NCI-H187 (cell line): ENCODE results near the gene MOB3A.

ENCODE experiments used
- DNase-seq, 2 experiments: peaks; one replicate each; lab custom pipeline; 2025; lab: John Stamatoyannopoulos, UW

MOB3A gene

GRCh38 chr19:2123682-2124387 is 27.7 kb upstream of the MOB3A start:
- DNase-seq: no peak

DNA sequence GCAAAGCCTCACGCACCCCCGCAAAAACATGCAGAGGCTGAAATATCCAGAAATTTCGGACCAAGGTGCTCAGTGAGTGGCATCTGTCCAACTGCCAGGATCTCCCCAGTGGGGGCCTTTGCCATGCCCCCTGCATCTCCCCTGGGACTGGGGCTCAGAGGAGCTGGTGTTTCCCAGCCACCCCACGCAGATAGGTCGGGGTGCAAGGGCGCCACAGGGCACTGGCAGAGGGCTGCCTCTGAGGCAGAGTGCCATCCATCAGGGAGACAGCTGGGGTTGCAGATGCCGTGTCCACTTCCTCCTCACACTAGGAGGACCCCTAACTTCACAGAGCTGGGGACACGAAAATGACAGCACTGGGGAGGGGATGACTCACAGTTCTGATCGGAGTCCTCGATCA is 26.9 kb upstream of the MOB3A start:
- no peak for DNase-seq

- DNase-seq: no peak
These were observed 26.1 kb upstream of the MOB3A start for GRCh38 chr19:2122251-2122650.

DNA sequence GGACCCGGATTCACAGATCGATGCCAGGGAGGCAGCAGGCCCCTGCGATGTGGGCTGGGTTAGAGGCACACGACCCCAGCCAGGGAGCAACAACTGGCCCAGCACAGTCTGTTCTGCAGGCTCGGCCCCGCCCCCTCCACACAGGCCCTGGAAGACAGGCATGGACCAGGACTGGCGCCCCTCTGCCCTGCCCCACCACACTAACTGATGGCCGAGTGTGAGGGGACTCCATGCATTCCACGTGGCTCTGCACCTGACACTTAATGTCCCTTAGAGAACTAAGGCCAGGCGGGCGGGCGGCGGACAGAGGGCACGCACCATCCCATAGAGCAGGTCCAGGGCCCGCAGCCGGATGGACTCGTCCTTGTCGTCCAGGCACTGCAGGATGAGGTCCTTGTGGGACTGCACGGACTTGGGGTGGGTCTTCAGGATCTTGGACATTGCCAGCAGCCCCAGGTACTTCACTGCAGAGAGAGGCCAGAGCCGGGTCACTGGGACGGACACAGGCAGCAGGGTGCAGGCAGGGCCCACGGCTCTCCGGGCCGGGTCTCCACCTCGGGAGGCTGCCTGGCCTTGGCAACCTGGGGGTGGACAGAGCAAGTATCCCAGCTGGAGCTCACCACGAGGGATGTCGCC is 25.4 kb upstream of the MOB3A start:
- no peak for DNase-seq

DNA sequence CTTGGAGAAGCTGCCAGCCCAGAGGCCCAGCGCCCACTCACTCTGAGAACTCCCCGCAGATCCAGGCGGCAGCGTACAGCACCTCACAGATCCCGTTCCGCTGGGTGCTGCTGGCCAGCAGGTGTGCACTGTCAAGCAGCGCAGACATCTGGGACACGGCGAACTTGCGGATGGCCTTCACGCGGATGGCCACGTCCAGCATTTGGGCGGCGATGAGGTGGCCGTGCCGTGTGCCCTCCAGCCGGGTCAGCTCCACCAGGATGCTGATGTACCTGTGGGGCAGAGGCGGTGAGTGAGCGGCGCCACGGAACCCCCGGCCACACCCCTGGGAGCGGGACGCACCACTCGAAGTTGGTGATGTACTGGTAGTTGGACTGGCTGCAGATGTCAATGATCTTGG is 24.7 kb upstream of the MOB3A start:
- DNase-seq: no peak

DNA sequence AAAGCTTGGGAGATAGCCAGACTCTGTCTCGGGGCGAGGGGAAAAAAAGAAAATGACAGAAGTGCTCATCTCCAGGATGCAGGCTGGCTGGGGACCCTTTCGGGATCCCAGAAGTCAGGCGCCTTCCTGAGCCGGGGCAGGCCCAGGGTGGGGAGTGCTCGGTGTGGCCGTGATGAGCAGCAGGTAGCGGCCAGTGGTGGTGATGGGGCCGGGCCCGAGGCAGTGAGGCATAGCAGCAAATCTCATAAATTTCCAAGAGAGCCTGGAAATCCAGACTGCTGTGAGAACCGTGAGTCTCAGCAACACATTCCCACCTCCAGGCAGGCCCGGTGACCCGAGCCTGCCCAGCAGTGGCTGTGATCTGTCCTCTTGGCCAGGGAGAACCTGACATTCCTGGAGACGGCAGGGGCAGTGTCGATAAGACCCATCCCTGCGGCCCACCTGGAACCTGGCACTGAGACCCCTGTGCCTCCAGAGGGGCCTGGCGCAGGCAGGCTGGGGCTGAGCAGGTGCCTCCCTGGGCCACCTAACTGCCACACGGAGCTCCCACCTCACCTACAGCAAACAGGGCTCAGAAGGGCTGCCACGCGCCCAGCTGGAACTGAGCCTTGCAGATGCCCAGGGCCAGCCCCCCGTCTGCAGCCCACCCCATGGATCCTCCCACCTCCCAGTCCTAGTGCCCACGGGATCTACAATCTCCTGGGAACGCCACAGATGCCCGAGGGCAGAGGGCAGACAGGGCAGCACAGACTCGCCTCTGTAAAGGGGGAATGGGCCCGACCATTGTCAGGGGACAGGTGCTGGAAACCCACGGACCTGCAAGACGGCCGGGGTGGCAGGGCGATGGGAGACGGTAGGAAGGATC is 24.0 kb upstream of the MOB3A start:
- no peak for DNase-seq

GRCh38 chr19:2118438-2118837 is 22.3 kb upstream of the MOB3A start:
- no peak for DNase-seq

GRCh38 chr19:2117215-2117960 is 21.3 kb upstream of the MOB3A start:
- no peak for DNase-seq

GRCh38 chr19:2116507-2116906 is 20.4 kb upstream of the MOB3A start:
- no peak for DNase-seq

GRCh38 chr19:2115911-2116426 is 19.8 kb upstream of the MOB3A start:
- no peak for DNase-seq

DNA sequence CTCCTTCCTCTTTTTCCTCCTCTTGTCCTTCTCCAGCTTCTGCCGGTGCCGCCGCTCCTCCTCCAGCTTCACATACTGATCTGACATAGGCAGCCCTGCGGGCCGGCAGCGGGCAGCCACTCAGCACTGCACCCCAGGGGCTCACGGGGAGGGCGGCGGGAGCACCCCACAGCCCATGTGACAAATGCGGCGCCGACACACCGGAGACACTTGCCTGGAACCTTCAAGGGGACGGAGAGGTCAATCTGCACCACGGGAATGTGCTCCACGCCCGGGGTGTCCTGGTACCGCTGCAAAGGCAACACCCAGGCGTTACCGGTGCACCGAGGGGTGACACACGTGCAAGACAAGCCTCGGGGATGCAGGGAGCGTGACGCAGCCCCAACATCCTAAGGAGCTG is 19.2 kb upstream of the MOB3A start:
- DNase-seq: no peak

DNA sequence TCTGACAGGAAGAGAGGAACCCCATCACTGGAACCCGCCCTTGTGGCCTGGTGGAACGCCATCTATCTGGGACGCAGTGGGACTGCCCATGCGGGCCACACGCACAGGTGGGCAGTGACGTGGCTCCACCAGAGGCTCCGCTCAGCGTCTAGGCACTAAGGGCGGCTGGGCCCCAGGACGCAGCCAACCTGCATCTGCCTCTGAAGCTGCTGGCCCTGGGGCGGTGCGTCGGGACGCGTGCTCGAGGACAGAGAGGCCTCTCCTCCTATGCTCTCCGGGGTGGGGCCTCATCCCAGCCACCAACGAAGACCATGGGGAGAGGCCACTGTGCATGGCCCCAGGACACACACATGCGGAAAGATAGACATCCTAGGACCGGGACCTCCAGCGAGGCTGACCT is 18.7 kb upstream of the MOB3A start:
- no peak for DNase-seq

- no peak for DNase-seq
These were observed 18.1 kb upstream of the MOB3A start for GRCh38 chr19:2114218-2114617.

DNA sequence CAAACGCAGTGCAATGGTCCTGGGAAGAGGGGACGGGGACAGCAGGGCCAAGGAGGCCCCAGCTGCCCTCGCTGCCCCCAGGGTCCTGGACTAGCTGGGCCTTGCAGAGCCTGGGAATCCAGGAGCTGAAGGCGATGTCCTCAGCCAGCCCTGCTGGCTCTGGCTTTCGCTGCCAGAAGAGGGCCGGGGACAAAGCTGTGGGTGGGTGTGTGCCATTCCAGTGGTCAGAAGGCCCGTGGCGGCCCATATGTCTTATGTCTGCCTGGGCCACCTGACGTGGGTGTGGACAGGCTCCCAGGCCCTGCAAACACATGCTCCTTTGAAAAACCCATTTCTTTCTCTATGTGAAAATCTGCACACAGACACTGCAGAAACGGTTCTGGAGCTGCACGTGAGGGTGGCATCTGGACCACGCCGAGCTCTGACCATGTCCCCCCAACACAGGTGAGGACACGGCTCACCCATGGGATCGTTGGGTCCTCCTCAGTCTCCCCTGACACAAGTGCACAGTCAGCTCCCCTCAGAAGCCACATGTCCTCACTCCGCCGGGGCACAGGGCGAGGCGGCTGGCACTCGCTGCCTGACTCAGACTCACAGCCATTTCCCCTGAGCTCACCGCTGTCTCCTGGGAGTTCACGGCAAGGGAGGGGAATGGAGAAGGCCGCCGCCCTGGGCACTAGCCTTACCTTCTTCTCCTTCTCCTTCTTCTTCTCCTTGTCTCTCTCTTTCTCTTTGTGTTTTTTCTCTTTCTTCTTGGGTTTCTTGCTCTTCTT is 17.5 kb upstream of the MOB3A start:
- DNase-seq: no peak

DNA sequence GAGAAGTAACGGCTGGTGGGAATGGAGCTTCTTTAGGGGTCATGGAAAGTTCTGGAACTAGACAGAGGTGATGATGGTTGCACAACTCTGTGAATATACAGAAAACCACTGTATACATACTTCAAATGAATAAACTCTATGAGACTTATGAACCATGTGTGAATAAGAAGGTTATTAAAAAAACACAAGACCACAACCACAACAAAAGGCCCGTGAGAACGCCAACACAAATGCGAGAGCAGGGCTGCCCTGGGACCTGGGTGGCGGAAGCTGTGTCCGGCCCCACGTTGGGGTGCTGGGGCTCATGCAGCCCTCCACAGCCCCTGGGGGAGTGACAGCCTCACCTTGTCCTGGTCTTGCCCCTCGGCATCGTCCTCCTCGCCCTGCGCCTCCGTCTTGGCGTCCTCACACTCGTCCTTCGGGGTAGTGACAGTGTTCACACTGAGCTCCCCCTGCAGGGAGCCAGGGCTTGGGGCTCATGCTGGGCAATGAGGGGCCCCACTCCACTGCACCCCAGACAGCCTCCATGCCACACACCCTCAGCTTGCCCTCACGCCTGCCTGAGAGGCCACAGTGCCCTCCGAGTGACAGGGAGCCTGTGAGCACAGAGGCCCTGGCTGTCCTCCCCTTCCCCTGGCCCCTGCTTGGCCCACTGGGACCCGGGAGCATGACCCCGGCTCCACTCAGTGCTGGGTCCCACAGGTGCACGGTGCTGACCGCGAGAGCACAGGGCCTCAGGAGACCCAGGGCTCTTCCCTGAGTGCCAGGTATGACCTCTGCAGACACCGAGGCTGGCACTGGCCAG is 16.6 kb upstream of the MOB3A start:
- DNase-seq: no peak

- no peak for DNase-seq
These were observed 15.8 kb upstream of the MOB3A start for GRCh38 chr19:2111886-2112285.

DNA sequence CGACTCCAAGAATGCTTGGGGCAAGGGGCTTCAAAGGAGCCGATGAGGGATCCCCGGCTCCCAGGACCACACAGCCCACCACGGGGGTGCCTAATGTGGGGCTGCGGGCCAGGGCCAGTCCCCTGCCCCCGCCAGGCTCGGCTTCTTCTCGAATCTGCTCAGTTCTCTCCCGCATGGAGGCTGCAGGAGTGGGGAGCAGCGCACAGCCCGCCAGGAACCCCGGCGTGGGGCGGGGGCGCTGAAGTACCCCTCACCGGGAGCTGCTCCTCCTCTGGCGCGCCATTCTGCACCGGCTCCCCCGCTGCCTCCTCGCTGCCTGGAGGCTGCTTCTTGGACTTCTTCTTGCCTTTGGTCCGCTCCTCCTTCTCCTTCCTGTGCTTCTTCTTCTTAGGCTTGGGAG is 15.3 kb upstream of the MOB3A start:
- no peak for DNase-seq

DNA sequence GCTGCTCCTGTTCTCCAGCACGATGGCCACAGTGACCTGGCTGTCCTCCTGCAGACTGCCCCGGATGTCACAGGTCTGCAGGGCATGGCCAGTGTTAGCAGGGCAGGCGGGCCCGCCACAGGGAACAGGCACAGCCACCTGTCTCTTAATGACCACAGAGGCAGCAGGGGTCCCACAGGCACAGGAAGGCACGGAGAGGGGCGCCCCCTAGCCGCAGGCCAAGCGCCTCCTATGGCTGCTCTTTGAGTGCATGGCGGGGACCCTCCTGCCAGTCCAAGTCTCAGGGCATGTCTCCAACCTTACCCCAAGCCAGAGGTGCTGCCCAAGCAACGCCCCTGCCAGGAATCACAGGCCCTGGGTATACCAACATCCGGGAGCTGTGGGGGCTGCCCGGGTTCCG is 14.7 kb upstream of the MOB3A start:
- no peak for DNase-seq

DNA sequence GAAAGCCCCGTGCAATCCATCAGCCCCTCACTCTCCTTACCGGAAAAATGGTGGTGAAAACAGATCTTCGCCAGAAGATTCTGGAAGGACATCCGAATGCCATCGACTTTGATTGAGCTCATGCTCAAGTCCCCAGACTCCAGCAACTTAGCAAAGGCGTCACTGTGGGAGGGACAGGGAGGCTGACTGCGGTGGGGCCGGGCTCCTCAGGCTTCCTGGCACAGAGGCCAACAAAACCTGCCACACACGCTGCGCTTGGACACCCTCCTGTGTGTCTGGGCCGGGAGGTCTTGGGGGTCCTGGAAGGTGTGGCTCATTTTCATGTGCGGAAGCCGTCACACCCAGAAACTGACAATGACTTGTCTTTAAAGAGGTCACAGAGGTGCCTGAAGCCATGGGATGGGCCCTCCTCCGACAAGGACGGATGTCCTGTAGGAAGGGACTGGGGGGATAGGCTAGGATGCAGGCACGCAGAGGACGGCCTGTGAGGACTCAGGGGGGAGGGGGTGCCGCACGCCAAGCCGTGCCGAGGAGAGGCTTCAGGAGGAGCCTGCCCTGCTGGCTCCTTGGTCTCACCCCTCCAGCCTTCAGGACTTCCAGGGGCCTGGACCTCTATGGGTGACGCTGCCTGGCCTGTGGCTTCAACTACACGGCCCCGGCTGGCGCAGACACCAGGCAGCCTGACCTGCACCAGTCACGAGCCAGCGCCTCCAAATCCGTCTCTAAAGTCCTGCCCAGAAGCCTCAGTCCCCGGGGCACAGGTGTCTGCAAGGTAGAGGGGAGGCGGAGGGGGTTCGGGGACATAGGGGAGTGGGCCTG is 13.1 kb upstream of the MOB3A start:
- no peak for DNase-seq
